ENCODE results near the gene GREB1. TPM values are rescaled to one million over a fixed set of nuclear protein-coding genes. Genes with fewer than 3 reads are reported as not detected.
A peak's percentile ranks its signal among the peaks of the same experiment; 100 is the strongest.

Gene GREB1
- total and polyA plus RNA-seq, 2 of the 13 experiments (the other 11 are each of a cell fraction or from before 2014, with no cell fraction given): 31.3 to 61.2 TPM

GRCh38 chr2:11582612-11582861 is 48.7 kb downstream of the GREB1 start (continued):
- no peak for TF ChIP-seq ZEB1 (IDR thresholded peaks at IDR 0.05; ENCODE audit: insufficient replicate concordance, low read depth)
- no peak for TF ChIP-seq HNF4G (IDR thresholded peaks at IDR 0.05; ENCODE audit: borderline replicate concordance, low read depth, low read length)
- TF ChIP-seq HNF4G (CRISPR knock-in tag; IDR thresholded peaks at IDR 0.05; ENCODE audit: borderline replicate concordance, low read depth): peak; percentile 45; the same call in 1 of the 2 replicates
- no peak for TF ChIP-seq ZNF747 (CRISPR knock-in tag; IDR thresholded peaks at IDR 0.05; ENCODE audit: borderline replicate concordance)
- no peak for TF ChIP-seq ZNF607 (CRISPR knock-in tag; IDR thresholded peaks at IDR 0.05; ENCODE audit: borderline replicate concordance)
- TF ChIP-seq ADNP (CRISPR knock-in tag; IDR thresholded peaks at IDR 0.05): no peak
- no peak for TF ChIP-seq E2F1 (CRISPR knock-in tag; IDR thresholded peaks at IDR 0.05)
- no peak for TF ChIP-seq SATB2 (CRISPR knock-in tag; IDR thresholded peaks at IDR 0.05)
- no peak for TF ChIP-seq ZBTB20 (CRISPR knock-in tag; IDR thresholded peaks at IDR 0.05; ENCODE audit: borderline replicate concordance, low read depth)
- no peak for TF ChIP-seq ZBTB7B (CRISPR knock-in tag; IDR thresholded peaks at IDR 0.05)
- 0 out of 2 replicates have a peak, but pooled peaks have one; percentile 85 for TF ChIP-seq STAT6 (CRISPR knock-in tag; IDR thresholded peaks at IDR 0.05; ENCODE audit: borderline replicate concordance)
- no peak for TF ChIP-seq FOXM1 (CRISPR knock-in tag; IDR thresholded peaks at IDR 0.05)
- TF ChIP-seq ZNF10 (CRISPR knock-in tag; IDR thresholded peaks at IDR 0.05; ENCODE audit: borderline replicate concordance, low read depth): no peak
- peak; percentile 35; the same call in 1 of the 2 replicates for TF ChIP-seq POGZ (CRISPR knock-in tag; IDR thresholded peaks at IDR 0.05)
- TF ChIP-seq ZBTB4 (CRISPR knock-in tag; IDR thresholded peaks at IDR 0.05; ENCODE audit: borderline replicate concordance): peak; percentile 88
- no peak for TF ChIP-seq PHB2 (IDR thresholded peaks at IDR 0.05; ENCODE audit: partially characterized antibody)
- no peak for TF ChIP-seq SYNCRIP (IDR thresholded peaks at IDR 0.05; ENCODE audit: insufficient read depth, low read depth, low read length)
- no peak for TF ChIP-seq HOXA9 (CRISPR knock-in tag; IDR thresholded peaks at IDR 0.05; ENCODE audit: borderline replicate concordance)
- no peak for TF ChIP-seq BHLHE40 (IDR thresholded peaks at IDR 0.05; ENCODE audit: low read length)
- no peak for TF ChIP-seq ZNF280D (CRISPR knock-in tag; IDR thresholded peaks at IDR 0.05)
- peak; percentile 62 for TF ChIP-seq KDM5B (CRISPR knock-in tag; IDR thresholded peaks at IDR 0.05; ENCODE audit: borderline replicate concordance)
- no peak for TF ChIP-seq PLRG1 (conservative IDR thresholded peaks at IDR 0.05)

All from HepG2 (cell line).